ENCODE data around the gene LTBP3.

GRCh38 chr11:65560555-65561418 is 2.6 kb upstream of the LTBP3 start:
- no peak for TF ChIP-seq POLR2A (IDR thresholded peaks at IDR 0.05)
- no peak for TF ChIP-seq CTCF (IDR thresholded peaks at IDR 0.05)
